Mesenchymal stem cell (in vitro differentiated cells and primary cell): ENCODE data around the gene DOCK11.
A peak's percentile ranks its signal among the peaks of the same experiment; 100 is the strongest.

ENCODE experiments used
- DNase-seq: peaks from one replicate; pipeline ENCODE4 v3.0.0-alpha.2; 2013
- H2AFZ ChIP-seq: one replicate; pipeline ENCODE4 v1.6.1; 2013; ENCODE audit warnings: low read depth, mild to moderate bottlenecking, control low read depth, inconsistent platforms, low read length, moderate library complexity
- H2AK5ac ChIP-seq: 2 replicates; pipeline ENCODE4 v1.6.1; 2013; ENCODE audit warnings: low read length, moderate library complexity, mild to moderate bottlenecking, inconsistent platforms; ENCODE audit not compliant: severe bottlenecking
- H2BK120ac ChIP-seq: one replicate; pipeline ENCODE4 v1.6.1; 2013; ENCODE audit warnings: low read depth, mild to moderate bottlenecking, inconsistent platforms, low read length, moderate library complexity
- H2BK12ac ChIP-seq, 2 experiments: one replicate each; pipeline ENCODE4 v1.6.1; 2013; ENCODE audit warnings: inconsistent platforms in 2 of 2, low read length in 2 of 2, mild to moderate bottlenecking in 2 of 2, moderate library complexity in 2 of 2, control low read depth in 1 of 2
- H2BK15ac ChIP-seq: one replicate; pipeline ENCODE4 v1.6.1; 2013; ENCODE audit warnings: mild to moderate bottlenecking, low read depth, inconsistent platforms; ENCODE audit not compliant: poor library complexity, severe bottlenecking
- H2BK5ac ChIP-seq: 2 replicates; pipeline ENCODE4 v1.6.1; 2013; ENCODE audit warnings: low read depth, mild to moderate bottlenecking, low read length, control low read depth, inconsistent platforms; ENCODE audit not compliant: poor library complexity, severe bottlenecking
- H3K14ac ChIP-seq, 2 experiments: one replicate each; pipeline ENCODE4 v1.6.1; 2013; ENCODE audit warnings: inconsistent platforms in 2 of 2, low read length in 2 of 2, control low read depth in 1 of 2, mild to moderate bottlenecking in 1 of 2, moderate library complexity in 1 of 2
- H3K18ac ChIP-seq, 2 experiments: one replicate each; pipeline ENCODE4 v1.6.1; 2013; ENCODE audit warnings: inconsistent platforms in 2 of 2, low read length in 2 of 2, control low read depth in 1 of 2, low read depth in 1 of 2, mild to moderate bottlenecking in 1 of 2
- H3K23ac ChIP-seq, 2 experiments: one replicate each; pipeline ENCODE4 v1.6.1; 2013; ENCODE audit warnings: inconsistent platforms in 2 of 2, low read length in 2 of 2, mild to moderate bottlenecking in 2 of 2, moderate library complexity in 2 of 2, control low read depth in 1 of 2
- H3K27ac ChIP-seq: 2 replicates; pipeline ENCODE4 v1.5.1; 2013; ENCODE audit warnings: mild to moderate bottlenecking, moderate library complexity, low read length, control low read depth, inconsistent platforms; ENCODE audit not compliant: poor library complexity, severe bottlenecking
- H3K27me3 ChIP-seq, 2 experiments: 2 replicates each; pipeline versions ENCODE4 v1.6.1 to v1.7.0; 2013; ENCODE audit warnings: low read length in 2 of 2, mild to moderate bottlenecking in 2 of 2, moderate library complexity in 2 of 2, control low read depth in 1 of 2, inconsistent platforms in 1 of 2; ENCODE audit not compliant: control insufficient read depth in 1 of 2, insufficient read depth in 1 of 2
- H3K36me3 ChIP-seq, 2 experiments: 2 replicates each; pipeline versions ENCODE4 v1.6.1 to v1.7.0; 2013; ENCODE audit warnings: low read length in 2 of 2, control low read depth in 1 of 2, inconsistent platforms in 1 of 2, low read depth in 1 of 2, mild to moderate bottlenecking in 1 of 2; ENCODE audit not compliant: insufficient read depth in 2 of 2, control insufficient read depth in 1 of 2
- H3K4ac ChIP-seq, 2 experiments: one replicate each; pipeline ENCODE4 v1.6.1; 2013; ENCODE audit warnings: inconsistent platforms in 2 of 2, low read length in 2 of 2, mild to moderate bottlenecking in 2 of 2, moderate library complexity in 2 of 2, control low read depth in 1 of 2, low read depth in 1 of 2
- H3K4me1 ChIP-seq: 2 replicates; pipeline ENCODE4 v1.6.1; 2013; ENCODE audit warnings: low read depth, low read length, control low read depth; ENCODE audit not compliant: control insufficient read depth, insufficient read depth
- H3K4me2 ChIP-seq: 2 replicates; pipeline ENCODE4 v1.6.1; 2013; ENCODE audit warnings: low read length, mild to moderate bottlenecking, inconsistent platforms; ENCODE audit not compliant: poor library complexity, severe bottlenecking
- H3K4me3 ChIP-seq, 2 experiments: 2 replicates each; pipeline versions ENCODE4 v1.5.1 to v1.7.0; 2013; ENCODE audit warnings: low read length in 2 of 2, mild to moderate bottlenecking in 2 of 2, control low read depth in 1 of 2, low read depth in 1 of 2; ENCODE audit not compliant: insufficient read depth in 1 of 2
- H3K79me1 ChIP-seq: replicated peaks from 2 replicates; pipeline ENCODE4 v1.6.1; 2013; ENCODE audit warnings: mild to moderate bottlenecking, control low read depth, low read length, inconsistent platforms; ENCODE audit not compliant: poor library complexity, severe bottlenecking
- H3K9ac ChIP-seq: 2 replicates; pipeline ENCODE4 v1.7.0; 2013; ENCODE audit warnings: mild to moderate bottlenecking, low read length, moderate library complexity
- H3K9me3 ChIP-seq: 2 replicates; pipeline ENCODE4 v1.7.0; 2013; ENCODE audit warnings: mild to moderate bottlenecking, low read length; ENCODE audit not compliant: control insufficient read depth
- H4K8ac ChIP-seq: one replicate; pipeline ENCODE4 v1.6.1; 2013; ENCODE audit warnings: inconsistent platforms, mild to moderate bottlenecking, low read length, moderate library complexity
- H4K91ac ChIP-seq: one replicate; pipeline ENCODE4 v1.6.1; 2013; ENCODE audit warnings: mild to moderate bottlenecking, low read length, inconsistent platforms
- WGBS: methylation state at CpG from one replicate; pipeline ENCODE4 v1.1.7; 2013; ENCODE audit warnings: mixed read lengths; 5-methylcytosine and 5-hydroxymethylcytosine counted together

The DOCK11 gene

GRCh38 chrX:118562582-118563164 lies 67.1 kb downstream of the DOCK11 start:
- Histone ChIP-seq H3K14ac (no peak overlapping the region), H4K91ac (no peak overlapping the region), H3K18ac (no peak overlapping the region), H2AK5ac (no peak overlapping the region), H3K36me3 (peaks cover 0 to 13% of the 10 kb centered on the region in 2 experiments), H3K9ac (no peak overlapping the region), H3K79me1 (no peaks in the 10 kb centered on the region), H2BK120ac (no peak overlapping the region), H2BK12ac (no peak overlapping the region), H2BK5ac (no peak overlapping the region), H4K8ac (no peak overlapping the region), H3K4me2 (no peak overlapping the region), H3K27me3 (no peaks in the 10 kb centered on the region), H3K23ac (no peak overlapping the region), H2BK15ac (no peak overlapping the region), H3K4ac (no peak overlapping the region), H3K9me3 (no peaks in the 10 kb centered on the region), H3K4me3 (no peak overlapping the region), H3K4me1 (no peaks in the 10 kb centered on the region), H2AFZ (no peak overlapping the region), H3K27ac (no peak overlapping the region)
- peak; percentile 28 for DNase-seq
- WGBS: 43% methylated on average over 4 of the region's 4 CpGs

- no peak overlapping the region for H3K23ac ChIP-seq
- H3K4me3 ChIP-seq: no peak overlapping the region
- 92% methylated on average over 1 of the region's 1 CpG for WGBS
- DNase-seq: no peak
- no peak overlapping the region for H3K18ac ChIP-seq
- no peaks in the 10 kb centered on the region for H3K79me1 ChIP-seq
- no peak overlapping the region for H2BK15ac ChIP-seq
- H3K36me3 ChIP-seq: peaks cover 0 to 13% of the 10 kb centered on the region in 2 experiments
- H3K9ac ChIP-seq: no peak overlapping the region
- H3K27me3 ChIP-seq: no peaks in the 10 kb centered on the region
- no peaks in the 10 kb centered on the region for H3K4me1 ChIP-seq
- no peak overlapping the region for H2BK5ac ChIP-seq
- no peak overlapping the region for H2AK5ac ChIP-seq
- no peak overlapping the region for H2BK12ac ChIP-seq
- H4K91ac ChIP-seq: no peak overlapping the region
- H2BK120ac ChIP-seq: no peak overlapping the region
- no peak overlapping the region for H3K27ac ChIP-seq
- no peak overlapping the region for H2AFZ ChIP-seq
- no peak overlapping the region for H3K14ac ChIP-seq
- no peak overlapping the region for H3K4me2 ChIP-seq
- no peak overlapping the region for H3K4ac ChIP-seq
- H3K9me3 ChIP-seq: no peaks in the 10 kb centered on the region
- no peak overlapping the region for H4K8ac ChIP-seq
Measured at GRCh38 chrX:118564498-118564897, 68.9 kb downstream of the DOCK11 start.

DNA sequence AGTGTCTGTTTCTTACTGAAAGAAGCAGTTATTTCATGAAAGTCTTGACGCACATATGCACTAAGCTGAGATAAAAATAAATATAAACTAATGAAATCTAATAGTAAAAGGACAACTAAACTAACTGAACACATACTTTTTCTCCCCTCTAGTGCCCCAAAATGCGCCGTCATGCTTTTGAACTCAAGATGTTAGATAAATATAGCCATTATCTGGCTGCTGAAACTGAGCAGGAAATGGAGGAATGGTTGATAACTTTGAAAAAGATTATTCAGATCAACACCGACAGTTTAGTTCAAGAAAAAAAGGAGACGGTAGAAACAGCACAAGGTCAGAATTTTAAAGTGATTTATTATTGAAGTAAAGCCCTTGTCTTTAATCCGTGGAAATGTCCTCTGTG lies 70.2 kb downstream of the DOCK11 start:
- H4K8ac ChIP-seq: no peak overlapping the region
- H2BK12ac ChIP-seq: no peak overlapping the region
- no peaks in the 10 kb centered on the region for H3K9me3 ChIP-seq
- no peak overlapping the region for H3K23ac ChIP-seq
- H2BK5ac ChIP-seq: no peak overlapping the region
- no peak overlapping the region for H3K4me2 ChIP-seq
- H2BK15ac ChIP-seq: no peak overlapping the region
- no peak overlapping the region for H3K14ac ChIP-seq
- H3K18ac ChIP-seq: no peak overlapping the region
- no peak overlapping the region for H4K91ac ChIP-seq
- H3K36me3 ChIP-seq: peaks cover 0 to 17% of the 10 kb centered on the region in 2 experiments
- no peak overlapping the region for H2AK5ac ChIP-seq
- H3K27me3 ChIP-seq: no peaks in the 10 kb centered on the region
- H3K4me1 ChIP-seq: no peaks in the 10 kb centered on the region
- H3K4me3 ChIP-seq: no peak overlapping the region
- peak overlapping the region; percentile 34 for H3K9ac ChIP-seq
- no peak overlapping the region for H3K4ac ChIP-seq
- no peak overlapping the region for H2AFZ ChIP-seq
- no peak overlapping the region for H3K27ac ChIP-seq
- DNase-seq: no peak
- no peak overlapping the region for H2BK120ac ChIP-seq
- no peaks in the 10 kb centered on the region for H3K79me1 ChIP-seq
- WGBS: 85% methylated on average over 4 of the region's 6 CpGs

DNA sequence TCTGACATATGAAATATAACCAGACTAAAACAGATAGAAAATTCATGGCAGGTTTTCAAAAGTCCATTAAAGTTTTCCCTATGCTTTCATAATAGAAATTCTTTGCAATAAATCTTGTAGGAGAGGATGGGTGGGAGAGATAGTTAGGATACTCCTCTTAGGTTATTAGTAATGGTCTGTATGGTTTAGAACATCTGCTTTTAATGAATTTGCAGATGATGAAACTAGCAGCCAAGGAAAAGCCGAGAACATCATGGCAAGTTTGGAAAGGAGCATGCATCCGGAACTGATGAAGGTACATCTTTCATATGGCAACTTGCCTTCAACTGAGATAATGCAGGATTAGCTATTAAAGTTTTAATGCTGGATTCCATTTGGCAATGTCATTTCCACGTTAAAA lies 70.7 kb downstream of the DOCK11 start:
- H3K79me1 ChIP-seq: no peaks in the 10 kb centered on the region
- 93% methylated on average over 2 of the region's 3 CpGs for WGBS
- H3K18ac ChIP-seq: no peak overlapping the region
- no peak overlapping the region for H2BK120ac ChIP-seq
- H3K4me1 ChIP-seq: no peaks in the 10 kb centered on the region
- H2AK5ac ChIP-seq: no peak overlapping the region
- H3K4me2 ChIP-seq: no peak overlapping the region
- H3K14ac ChIP-seq: no peak overlapping the region
- no peak overlapping the region for H3K4ac ChIP-seq
- H3K27me3 ChIP-seq: no peaks in the 10 kb centered on the region
- peak overlapping the region; percentile 34 for H3K9ac ChIP-seq
- H2AFZ ChIP-seq: no peak overlapping the region
- no peak for DNase-seq
- H2BK5ac ChIP-seq: no peak overlapping the region
- H2BK12ac ChIP-seq: no peak overlapping the region
- H3K27ac ChIP-seq: no peak overlapping the region
- H3K4me3 ChIP-seq: no peak overlapping the region
- H2BK15ac ChIP-seq: no peak overlapping the region
- H3K23ac ChIP-seq: no peak overlapping the region
- no peak overlapping the region for H4K8ac ChIP-seq
- H3K36me3 ChIP-seq: peaks cover 0 to 20% of the 10 kb centered on the region in 2 experiments
- H3K9me3 ChIP-seq: no peaks in the 10 kb centered on the region
- no peak overlapping the region for H4K91ac ChIP-seq
